GM12874 (cell line): ENCODE data around the gene NFKBIE.

Experiments used
- CTCF ChIP-seq: IDR thresholded peaks from 2 replicates; pipeline ENCODE4 v1.5.1; 2011; ENCODE audit warnings: low read depth, mild to moderate bottlenecking, control low read depth, low read length, moderate library complexity; ENCODE audit not compliant: insufficient read depth

NFKBIE gene

GRCh38 chr6:44228433-44228832 lies 36.9 kb downstream of the NFKBIE start:
- TF ChIP-seq CTCF, result no peak

GRCh38 chr6:44228031-44228430 lies 37.3 kb downstream of the NFKBIE start:
- no peak for TF ChIP-seq CTCF

- TF ChIP-seq CTCF, result no peak
Measured at GRCh38 chr6:44227148-44227793, 38.1 kb downstream of the NFKBIE start.

- TF ChIP-seq CTCF, result no peak
Measured at GRCh38 chr6:44226368-44227147, 38.8 kb downstream of the NFKBIE start.

GRCh38 chr6:44225579-44226325 lies 39.6 kb downstream of the NFKBIE start:
- no peak for TF ChIP-seq CTCF

- TF ChIP-seq CTCF, result no peak
Measured at GRCh38 chr6:44224965-44225305, 40.4 kb downstream of the NFKBIE start.
